ENCODE data around the gene TMEM126A.

The TMEM126A gene

DNA sequence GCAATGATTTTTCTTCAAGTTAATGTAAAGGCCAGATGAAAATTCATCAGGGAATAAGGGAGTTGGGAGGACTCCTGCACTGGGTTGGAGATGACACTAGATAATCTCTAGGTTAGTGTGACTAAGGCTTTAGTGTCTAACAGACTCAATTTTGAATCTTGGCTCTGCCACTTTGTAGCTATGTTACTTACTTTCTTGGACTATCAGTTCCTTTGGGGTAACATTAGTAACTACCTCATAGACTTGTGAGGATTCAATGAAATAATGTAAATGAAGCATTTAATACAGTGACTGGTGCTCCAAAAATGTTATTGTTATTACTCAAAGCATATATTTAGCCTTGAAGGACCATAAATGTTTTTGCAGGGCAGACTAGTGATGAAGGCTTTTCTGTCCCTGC, 47.8 kb downstream of the TMEM126A start:
- no peak for DNase-seq (ENCODE audit: low read depth)

DNA sequence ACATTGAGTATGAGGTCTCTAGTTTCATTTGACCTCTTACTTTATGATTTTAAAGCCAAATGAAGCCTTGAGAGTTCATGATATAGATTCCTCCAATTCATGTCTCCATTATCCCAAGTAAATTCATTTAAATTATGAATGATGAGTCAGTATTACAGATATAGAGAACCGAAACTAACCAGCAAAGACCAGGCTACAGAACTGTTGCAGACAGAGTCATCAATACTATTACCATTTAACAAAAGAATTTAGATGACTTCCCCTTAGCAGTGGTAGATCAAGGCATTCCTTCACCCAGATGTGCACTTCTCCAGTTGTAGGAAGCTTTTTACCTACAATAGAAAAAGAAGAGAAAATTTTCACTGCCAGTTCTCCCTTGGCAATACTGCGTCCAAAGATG, 50.0 kb downstream of the TMEM126A start:
- DNase-seq (ENCODE audit: low read depth), result no peak

DNA sequence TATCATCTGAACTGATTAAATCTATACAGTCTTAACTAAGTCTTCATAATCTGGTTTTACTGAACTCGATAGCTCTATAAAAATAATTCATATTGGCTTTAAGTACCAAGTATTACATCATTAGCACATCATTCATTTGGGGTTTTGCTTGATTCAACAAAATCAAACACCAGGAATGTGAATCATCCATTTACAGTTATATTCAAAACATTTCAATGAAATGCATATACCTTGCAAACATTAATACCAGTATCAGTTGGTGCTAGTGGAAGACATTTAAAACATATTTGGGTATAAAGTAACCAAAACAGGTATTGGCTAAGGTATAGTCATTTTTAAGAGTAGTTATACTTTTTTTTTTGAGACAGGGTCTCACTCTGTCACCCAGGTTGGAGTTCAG, 50.4 kb downstream of the TMEM126A start:
- no peak for DNase-seq (ENCODE audit: low read depth)

GRCh38 chr11:85699957-85700741, 52.4 kb downstream of the TMEM126A start:
- no peak for DNase-seq (ENCODE audit: low read depth)

- DNase-seq (ENCODE audit: low read depth), result no peak
Observed at GRCh38 chr11:85704967-85705366, 57.2 kb downstream of the TMEM126A start.

DNA sequence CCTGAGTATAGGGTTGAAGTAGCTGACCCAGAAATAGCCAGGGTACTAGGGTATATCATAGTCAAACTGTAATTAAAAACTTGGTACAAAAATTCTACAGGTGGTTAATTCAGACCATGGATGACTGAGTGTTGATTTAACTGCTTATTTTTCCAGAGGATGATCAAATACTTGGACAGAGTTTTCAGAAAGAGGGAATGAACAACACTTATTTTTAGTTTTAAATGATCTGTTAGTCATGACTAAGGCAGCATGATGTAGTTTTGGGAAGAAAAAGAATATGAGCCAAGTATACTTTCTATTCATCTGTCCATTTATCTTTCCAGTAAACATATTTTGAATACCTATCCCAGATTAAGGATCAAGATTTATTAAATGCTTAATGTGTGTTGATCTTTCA, 58.0 kb downstream of the TMEM126A start:
- no peak for DNase-seq (ENCODE audit: low read depth)
